GM10266 (cell line): ENCODE results near the gene THEM5.

ENCODE experiments used
- DNase-seq: peaks from one replicate; pipeline ENCODE4 v3.0.0; 2012; ENCODE audit errors: extremely low spot score
- TF ChIP-seq, protein P1 (sequence below): IDR thresholded peaks from 2 replicates; pipeline ENCODE4 v1.5.1; 2012; ENCODE audit warnings: mild to moderate bottlenecking, low read depth; ENCODE audit not compliant: control insufficient read depth, insufficient read depth; ENCODE audit errors: missing control alignments

THEM5 gene

DNA sequence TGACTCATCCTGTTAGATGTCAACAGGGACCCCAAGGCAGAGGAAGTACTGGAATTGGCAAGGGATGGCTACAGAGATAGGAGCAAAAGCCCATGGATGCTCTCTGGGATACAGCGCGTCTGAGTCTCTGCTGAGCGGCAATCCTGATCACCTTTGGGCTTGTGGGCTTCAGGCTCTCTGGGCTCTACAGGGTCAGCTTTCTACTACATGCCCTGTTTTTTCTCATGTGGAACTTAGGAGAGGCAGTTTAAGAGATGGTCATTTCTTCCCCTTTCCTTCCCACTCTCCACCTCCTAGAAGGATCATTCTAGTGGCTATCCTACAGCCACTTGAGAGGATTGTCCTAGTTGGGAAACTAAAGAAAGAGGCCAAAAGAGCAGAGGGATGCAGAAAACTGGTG lies 49.6 kb downstream of the THEM5 start:
- DNase-seq = no peak
- TF ChIP-seq, protein P1, sequence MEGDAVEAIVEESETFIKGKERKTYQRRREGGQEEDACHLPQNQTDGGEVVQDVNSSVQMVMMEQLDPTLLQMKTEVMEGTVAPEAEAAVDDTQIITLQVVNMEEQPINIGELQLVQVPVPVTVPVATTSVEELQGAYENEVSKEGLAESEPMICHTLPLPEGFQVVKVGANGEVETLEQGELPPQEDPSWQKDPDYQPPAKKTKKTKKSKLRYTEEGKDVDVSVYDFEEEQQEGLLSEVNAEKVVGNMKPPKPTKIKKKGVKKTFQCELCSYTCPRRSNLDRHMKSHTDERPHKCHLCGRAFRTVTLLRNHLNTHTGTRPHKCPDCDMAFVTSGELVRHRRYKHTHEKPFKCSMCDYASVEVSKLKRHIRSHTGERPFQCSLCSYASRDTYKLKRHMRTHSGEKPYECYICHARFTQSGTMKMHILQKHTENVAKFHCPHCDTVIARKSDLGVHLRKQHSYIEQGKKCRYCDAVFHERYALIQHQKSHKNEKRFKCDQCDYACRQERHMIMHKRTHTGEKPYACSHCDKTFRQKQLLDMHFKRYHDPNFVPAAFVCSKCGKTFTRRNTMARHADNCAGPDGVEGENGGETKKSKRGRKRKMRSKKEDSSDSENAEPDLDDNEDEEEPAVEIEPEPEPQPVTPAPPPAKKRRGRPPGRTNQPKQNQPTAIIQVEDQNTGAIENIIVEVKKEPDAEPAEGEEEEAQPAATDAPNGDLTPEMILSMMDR = no peak

GRCh38 chr1:151803164-151803563 lies 50.3 kb downstream of the THEM5 start:
- TF ChIP-seq, protein P1 = no peak
- DNase-seq = no peak

DNA sequence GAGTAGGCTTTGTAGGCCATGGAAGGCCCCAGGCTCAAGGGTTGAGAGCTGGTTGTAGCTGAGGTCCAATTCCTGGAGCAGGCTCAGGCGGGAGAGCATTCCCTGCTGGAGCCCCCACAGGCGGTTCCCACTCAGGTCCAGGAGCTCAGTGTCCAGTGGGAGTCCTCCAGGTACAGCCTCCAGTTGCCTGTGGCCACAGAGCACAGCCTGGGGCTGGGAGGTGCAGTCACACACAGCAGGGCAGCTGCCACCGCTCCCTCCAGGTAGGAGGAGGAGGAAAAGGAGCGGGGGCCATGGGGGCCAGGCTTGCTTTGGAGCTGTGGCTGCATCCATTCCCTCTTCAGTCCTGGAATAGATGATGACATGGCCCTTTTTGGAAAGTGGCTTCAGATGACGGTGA lies 51.1 kb downstream of the THEM5 start:
- DNase-seq = no peak
- TF ChIP-seq, protein P1 = no peak

DNA sequence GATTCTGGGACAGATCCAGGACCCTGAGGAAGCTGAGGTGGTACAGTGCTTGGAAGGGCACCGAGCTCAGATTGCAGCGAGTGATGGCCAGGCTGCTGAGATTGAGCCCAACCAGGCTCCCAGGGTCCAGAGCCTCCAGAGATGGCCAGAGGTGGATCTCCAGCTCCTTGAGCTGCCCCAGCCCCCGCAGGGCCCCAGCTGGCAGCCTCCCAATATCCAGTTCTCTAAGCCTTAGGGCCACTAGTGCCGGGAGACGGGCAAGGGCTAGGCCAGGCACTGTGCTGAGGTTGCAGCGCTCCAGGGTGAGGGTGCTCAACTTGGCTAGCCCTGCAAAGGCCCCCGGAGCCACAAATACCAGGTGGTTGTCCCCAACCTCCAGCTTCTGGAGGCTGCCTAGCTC lies 51.7 kb downstream of the THEM5 start:
- no peak for DNase-seq
- TF ChIP-seq, protein P1 = no peak

DNA sequence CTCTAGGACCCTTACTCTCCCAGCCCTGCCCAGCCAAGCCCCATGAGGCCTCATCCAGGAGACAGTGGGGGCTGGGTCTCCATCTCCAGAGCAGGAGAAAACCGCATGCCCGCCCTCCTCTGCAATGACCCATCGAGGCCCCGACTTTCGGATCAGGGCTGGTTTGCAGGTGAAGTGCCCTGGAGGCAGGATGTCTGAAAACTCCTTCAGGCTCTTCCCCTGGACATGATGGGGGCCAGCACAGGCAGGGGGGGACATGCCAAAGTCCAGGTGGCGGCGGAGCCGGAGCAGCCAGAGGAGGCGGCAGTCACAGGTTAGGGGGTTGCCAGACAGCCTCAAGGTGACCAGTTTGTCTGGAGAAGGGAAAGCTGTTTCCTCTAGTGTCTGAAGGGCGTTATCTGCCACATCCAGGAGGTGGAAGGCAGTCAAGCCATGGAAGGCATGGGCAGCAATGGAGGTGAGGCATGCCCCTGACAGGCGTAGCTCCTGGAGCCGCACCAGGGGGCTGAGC lies 52.1 kb downstream of the THEM5 start:
- TF ChIP-seq, protein P1 = no peak

DNA sequence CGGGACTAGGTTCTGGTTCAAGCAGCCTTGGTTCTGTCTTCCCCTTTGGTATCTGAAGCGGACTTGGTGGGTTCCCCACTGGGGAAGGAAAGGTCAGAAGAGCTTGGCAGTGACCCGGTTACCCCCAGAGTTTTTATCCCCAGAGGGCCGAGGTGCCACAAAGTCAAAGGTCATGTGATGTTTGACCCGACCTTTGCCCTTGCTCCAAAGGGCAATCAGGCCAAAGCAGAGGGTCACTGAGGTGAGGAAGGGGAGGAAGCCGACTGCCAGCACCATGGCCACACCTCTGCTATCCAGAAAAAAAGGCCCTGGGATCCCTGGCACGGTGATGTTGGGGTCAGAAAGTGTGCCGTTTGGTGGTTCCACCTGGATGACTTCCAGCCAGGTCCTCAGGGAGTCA lies 52.7 kb downstream of the THEM5 start:
- no peak for DNase-seq
- TF ChIP-seq, protein P1 = no peak

More for the DNA sequence above, 52.1 kb downstream of the THEM5 start:
- DNase-seq = no peak

DNA sequence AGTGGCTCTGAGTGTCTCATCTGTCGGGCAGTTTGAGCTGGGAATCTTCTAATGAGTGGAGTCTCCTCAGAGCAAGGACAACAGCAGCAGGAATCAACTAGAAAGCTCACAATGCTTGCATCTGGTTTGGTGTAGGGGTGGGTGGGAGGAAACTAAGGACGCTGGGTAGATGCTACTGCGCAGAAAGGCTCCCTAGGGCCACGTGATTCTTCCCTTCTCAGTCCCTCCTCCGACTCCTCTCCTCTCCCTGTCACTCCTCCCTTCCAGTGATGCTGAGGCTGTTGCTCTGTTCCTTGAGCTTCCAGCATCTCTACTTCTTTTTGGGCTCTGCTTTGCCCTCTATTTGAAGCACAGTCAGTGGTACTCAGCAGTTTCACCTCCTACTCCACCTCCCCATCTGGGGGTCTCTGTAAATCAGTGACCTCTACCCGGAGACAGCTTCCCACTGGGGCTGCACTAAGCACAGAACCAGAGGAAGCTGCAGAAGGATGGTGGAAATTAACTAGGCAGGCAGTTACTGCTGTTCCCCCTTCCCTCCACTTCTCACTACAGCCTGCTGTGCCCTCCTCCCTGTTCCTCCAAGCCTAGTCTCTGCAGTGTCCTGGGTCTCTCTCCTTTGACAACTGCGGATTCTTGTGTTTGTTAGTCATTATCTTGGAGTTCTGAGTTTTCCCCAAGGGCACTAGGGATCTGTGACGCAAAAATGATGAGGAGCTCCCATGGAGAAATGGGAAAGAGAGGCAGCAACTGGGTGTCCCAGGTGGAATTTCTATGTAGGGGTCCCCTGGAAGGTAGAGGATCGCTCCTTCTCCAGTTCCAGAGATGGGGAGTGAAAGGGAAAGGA lies 54.1 kb downstream of the THEM5 start:
- DNase-seq = no peak
- TF ChIP-seq, protein P1 = no peak
